NCI-H2227 (cell line): ENCODE data around the gene IRX2.

Experiments used
- DNase-seq: peaks from one replicate; lab custom pipeline; 2025; ENCODE audit not compliant: unreplicated experiment; lab: John Stamatoyannopoulos, UW

Gene IRX2

GRCh38 chr5:2751592-2752021, at the start of gene IRX2:
Gene IRX2, minus strand, starts transcription at chr5:2751677. Its CDS starts 264 bp downstream, at chr5:2751413.
- DNase-seq: peak; percentile 67

GRCh38 chr5:2800035-2800434, 48.6 kb upstream of the IRX2 start:
- DNase-seq: no peak

GRCh38 chr5:2797981-2798380, 46.5 kb upstream of the IRX2 start:
- DNase-seq: no peak

GRCh38 chr5:2797160-2797559, 45.7 kb upstream of the IRX2 start:
- no peak for DNase-seq

GRCh38 chr5:2783223-2783622, 31.7 kb upstream of the IRX2 start:
- no peak for DNase-seq

- no peak for DNase-seq
Observed at GRCh38 chr5:2782658-2783057, 31.2 kb upstream of the IRX2 start.

- DNase-seq: no peak
Observed at GRCh38 chr5:2780421-2781171, 29.1 kb upstream of the IRX2 start.

GRCh38 chr5:2779459-2779858, 28.0 kb upstream of the IRX2 start:
- no peak for DNase-seq

GRCh38 chr5:2776337-2777302, 25.1 kb upstream of the IRX2 start:
- DNase-seq: no peak

- DNase-seq: no peak
Observed at GRCh38 chr5:2773327-2773726, 21.9 kb upstream of the IRX2 start.

- DNase-seq: no peak
Observed at GRCh38 chr5:2767089-2767488, 15.6 kb upstream of the IRX2 start.

GRCh38 chr5:2764581-2764980, 13.1 kb upstream of the IRX2 start:
- DNase-seq: no peak

GRCh38 chr5:2763533-2763794, 12.0 kb upstream of the IRX2 start:
- no peak for DNase-seq

- DNase-seq: no peak
Observed at GRCh38 chr5:2762744-2763532, 11.5 kb upstream of the IRX2 start.

- DNase-seq: no peak
Observed at GRCh38 chr5:2761921-2762488, 10.5 kb upstream of the IRX2 start.

- no peak for DNase-seq
Observed at GRCh38 chr5:2759696-2760461, 8.4 kb upstream of the IRX2 start.

GRCh38 chr5:2759091-2759490, 7.6 kb upstream of the IRX2 start:
- DNase-seq: no peak

- DNase-seq: no peak
Observed at GRCh38 chr5:2758632-2759031, 7.2 kb upstream of the IRX2 start.

- DNase-seq: no peak
Observed at GRCh38 chr5:2757563-2758351, 6.3 kb upstream of the IRX2 start.
